HG03469 (cell line): Measurements from ENCODE around the gene SRPX.
A peak's percentile ranks its signal among the peaks of the same experiment; 100 is the strongest.

Experiments used
- ATAC-seq: cut with Tn5 transposase; IDR thresholded peaks from one replicate; pipeline ENCODE4 v1.9.1; 2021; ENCODE audit warnings: mild to moderate bottlenecking, moderate library complexity, moderate number of reproducible peaks; ENCODE audit not compliant: unreplicated experiment

SRPX gene

GRCh38 chrX:38142610-38143009, 78.1 kb downstream of the SRPX start:
- no peak for ATAC-seq

DNA sequence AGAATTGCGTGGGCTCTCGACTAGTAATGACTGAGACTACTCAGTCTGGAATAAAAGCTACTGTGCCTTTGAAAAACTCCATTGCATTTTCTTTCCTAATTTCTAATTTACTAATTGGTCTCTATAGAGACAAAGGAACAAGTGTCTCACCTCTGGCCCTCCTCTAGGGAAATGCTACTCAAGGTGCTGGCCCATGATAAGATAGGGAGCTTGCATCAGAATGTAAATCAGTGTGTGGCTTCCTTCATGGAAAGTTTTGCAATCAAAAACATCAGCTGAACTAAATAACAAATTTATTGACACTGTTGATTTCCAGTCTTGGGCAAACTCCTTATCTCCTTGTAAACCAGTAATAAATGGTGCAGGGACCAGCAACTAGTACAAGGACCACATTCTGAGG, 81.8 kb downstream of the SRPX start:
- no peak for ATAC-seq

DNA sequence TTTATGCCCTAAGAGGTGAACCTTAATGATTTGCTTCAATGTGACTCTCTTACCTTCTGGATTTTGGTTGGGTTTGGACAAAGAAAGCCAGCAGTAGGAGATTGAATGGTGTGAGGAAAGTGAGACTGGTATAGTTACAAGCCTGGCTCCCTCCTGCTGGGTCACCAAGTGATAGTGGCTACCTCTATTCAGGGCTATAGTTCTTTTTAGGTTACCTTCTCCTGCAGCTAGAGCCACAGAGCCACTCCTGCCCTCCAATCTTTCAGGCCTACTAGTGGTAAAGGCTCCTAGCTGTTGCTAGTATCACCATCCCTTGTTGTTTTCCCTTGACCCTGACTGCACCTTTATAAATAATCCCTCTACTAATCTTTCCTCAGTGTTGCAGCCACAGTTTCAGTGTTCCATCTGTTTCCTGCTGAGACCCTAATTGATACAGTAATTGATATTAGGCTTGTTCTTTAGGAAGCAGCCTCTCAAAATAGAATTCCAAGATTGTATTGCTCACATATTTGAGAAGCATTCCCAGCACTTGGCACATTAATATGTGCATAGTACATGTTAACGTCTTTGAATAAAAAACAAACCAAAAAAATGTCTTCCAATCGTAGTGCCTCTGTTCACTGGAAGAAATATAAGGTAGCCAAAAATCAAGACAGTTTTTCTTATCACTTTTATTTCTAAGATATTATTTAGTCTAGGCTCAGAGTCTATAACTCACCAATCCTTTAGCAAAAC, 82.3 kb downstream of the SRPX start:
- ATAC-seq, result no peak

DNA sequence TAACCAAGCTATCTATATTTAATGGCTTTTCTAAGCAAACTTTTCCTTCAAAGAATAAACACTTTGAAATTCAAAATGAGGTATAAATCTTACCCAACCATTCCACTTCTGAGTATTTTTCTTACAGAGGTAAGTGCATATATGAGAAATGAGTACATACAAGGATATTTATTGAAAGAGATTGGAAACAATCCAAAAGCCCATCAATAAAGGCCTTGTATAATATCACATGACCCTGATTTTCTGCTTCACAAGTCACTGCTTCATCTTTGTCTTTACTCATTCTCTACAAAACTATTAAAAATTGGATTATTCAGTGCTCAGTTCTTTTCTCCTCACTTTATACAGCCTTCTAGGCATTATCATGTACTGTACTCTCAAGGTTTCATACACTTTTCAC, 91.3 kb downstream of the SRPX start:
- ATAC-seq, result no peak

- ATAC-seq, result no peak
These were observed 92.7 kb downstream of the SRPX start for GRCh38 chrX:38127961-38128360.

- no peak for ATAC-seq
These were observed 94.5 kb downstream of the SRPX start for GRCh38 chrX:38126179-38126578.

- no peak for ATAC-seq
These were observed 96.7 kb downstream of the SRPX start for GRCh38 chrX:38124000-38124399.

- ATAC-seq, result no peak
These were observed 103.2 kb downstream of the SRPX start for GRCh38 chrX:38117485-38117884.

DNA sequence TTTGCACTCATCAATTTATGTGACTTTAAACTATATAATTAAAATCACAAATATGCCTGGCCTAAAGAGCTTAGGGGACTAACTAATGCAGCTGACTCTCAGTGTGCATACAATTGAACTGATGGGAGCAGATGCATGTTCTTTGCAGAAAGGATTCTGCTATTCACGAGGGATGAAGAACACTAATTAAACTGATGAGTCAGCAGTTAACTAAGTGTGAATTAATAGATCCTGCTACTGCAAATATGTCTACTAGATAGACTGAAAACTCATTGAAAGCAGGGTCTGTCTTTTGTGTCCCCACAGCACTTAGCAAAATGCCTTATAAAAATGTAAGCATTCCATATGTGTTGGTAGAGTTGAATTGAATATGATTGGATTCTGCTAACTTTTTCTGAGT, 104.0 kb downstream of the SRPX start:
- no peak for ATAC-seq

DNA sequence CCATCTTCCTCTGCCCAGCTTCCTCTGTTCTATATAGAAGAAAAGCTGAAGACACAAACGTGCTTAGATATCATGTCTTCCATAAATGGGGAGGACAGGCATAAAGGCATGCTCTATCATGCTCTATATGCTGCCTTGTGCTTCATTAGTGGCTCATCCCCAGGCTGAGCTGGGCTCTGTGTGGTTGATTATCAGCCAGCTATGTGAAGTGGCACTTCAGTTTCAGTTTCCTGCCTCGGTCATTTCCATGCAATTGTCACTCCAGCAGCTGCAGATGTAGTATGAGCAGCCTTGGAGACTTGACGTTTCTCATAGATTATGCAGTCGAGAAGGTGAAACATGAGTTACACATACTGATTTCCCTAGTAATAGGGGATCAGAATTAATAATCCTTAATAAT, 108.1 kb downstream of the SRPX start:
- ATAC-seq, result no peak

- no peak for ATAC-seq
These were observed 109.5 kb downstream of the SRPX start for GRCh38 chrX:38111196-38111595.

- ATAC-seq, result no peak
These were observed 110.4 kb downstream of the SRPX start for GRCh38 chrX:38110231-38110630.

GRCh38 chrX:38109042-38109898, 111.4 kb downstream of the SRPX start:
- no peak for ATAC-seq

DNA sequence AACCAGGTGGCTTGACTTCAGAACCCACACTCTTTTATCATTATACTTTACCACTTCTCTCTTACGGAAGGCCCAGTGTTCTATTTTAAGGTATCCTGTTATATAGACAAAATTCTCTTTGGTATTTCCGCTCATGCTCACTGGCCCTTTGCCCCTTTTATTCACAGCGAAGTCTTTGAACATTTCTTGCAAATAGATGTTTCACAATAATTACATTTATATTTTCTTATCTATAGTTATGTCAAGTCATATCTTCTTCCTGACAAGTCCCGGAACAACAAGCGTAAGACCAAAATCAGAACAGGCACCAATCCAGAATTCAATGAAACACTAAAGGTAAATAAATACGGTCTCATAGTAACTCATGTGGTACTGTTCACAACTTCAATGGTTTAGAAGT, 112.3 kb downstream of the SRPX start:
- ATAC-seq, result no peak

DNA sequence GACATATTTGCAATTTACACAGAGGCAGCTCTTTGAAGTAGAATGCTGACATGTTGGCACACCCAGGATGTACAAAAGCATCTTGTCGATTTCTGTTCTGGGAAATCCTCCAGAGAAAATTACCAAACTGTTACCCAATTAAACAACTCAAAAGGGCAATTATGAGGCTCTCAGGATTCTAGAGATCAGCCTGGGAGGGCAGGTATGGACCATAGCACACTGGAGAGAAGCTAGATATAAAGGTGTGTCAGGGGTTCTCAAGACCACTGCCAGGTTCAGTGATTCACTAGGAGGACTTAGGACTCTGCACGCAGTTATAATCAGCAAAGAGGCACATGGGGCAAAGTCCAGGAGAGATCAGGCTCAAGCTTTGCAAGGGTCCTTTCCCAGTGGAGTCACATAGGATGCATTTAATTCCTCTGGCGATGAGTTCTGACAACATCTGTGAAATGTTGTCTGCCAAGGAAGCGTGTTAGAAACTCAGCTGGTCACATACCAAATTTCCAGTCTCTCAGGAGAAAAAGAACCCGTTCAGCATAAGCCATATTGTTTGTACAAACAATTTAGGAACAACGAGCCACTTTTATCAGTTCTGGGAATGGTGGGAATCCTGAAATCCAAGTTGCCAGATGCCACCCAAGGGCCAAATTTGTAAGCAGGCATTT, 113.5 kb downstream of the SRPX start:
- no peak for ATAC-seq

GRCh38 chrX:38105216-38105725, 115.4 kb downstream of the SRPX start:
- ATAC-seq, result no peak

GRCh38 chrX:38103857-38104812, 116.5 kb downstream of the SRPX start:
- ATAC-seq, result peak; percentile 78

GRCh38 chrX:38102875-38103274, 117.8 kb downstream of the SRPX start:
- ATAC-seq, result no peak

DNA sequence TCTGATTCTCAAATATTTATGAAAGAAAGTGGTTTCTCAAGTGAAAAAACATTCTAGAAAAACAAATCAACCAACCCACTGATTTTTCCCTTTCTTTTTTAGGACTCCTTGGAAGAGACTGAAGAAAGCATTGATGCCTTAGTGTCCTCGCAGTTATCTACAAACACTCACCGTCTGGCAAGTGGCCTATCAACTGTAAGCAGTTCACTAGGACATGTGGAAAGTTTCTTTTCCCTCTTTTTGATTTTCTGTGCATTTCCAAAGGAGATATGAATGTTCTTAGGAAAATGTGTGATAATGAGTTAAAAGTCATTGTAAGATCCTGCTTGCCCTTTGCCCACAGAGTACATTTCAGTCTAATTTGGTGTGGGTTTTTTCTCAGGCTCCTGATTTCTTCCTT, 118.4 kb downstream of the SRPX start:
- no peak for ATAC-seq

DNA sequence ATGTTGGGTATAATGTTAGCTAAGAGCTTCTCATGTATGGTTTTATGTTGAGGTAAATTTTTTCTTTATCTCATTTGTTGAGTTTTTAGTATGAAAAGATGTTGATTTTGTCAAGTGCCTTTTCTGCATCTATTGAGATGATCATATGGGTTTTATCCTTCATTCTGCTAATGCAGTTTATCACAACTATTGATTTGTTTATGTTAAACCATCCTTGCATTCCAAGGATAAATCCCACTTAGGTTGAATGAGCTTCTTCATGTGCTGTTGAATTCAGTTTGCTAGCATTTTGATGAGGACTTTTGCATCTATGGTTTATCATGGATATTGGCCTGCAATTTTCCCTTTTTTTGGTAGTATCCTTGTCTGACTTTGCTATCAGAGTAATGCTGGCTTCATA, 121.0 kb downstream of the SRPX start:
- ATAC-seq, result no peak
